K562 (cell line): ENCODE measurements around the gene SLC8A2. TPM values are rescaled to one million over a fixed set of nuclear protein-coding genes. Genes with fewer than 3 reads are reported as not detected.
A peak's percentile ranks its signal among the peaks of the same experiment; 100 is the strongest.

Experiments
- ATF3 ChIP-seq, 2 experiments: fragments of 450-650 bp in 1 of 2; sonication (generic) in 1 of 2; formaldehyde crosslinking in 1 of 2; IDR thresholded peaks in 1 of 2; conservative IDR thresholded peaks in 1 of 2; 2 replicates each; pipeline versions ENCODE4 v1.6.1 to v1.8.1; 2016 to 2023; ENCODE audit warnings: mild to moderate bottlenecking in 2 of 2, moderate library complexity in 2 of 2, inconsistent platforms in 1 of 2, missing genetic modification reagents in 1 of 2
- E2F4 ChIP-seq: sonication (generic); formaldehyde crosslinking; IDR thresholded peaks from 2 replicates; pipeline ENCODE4 v1.8.0; 2022; ENCODE audit warnings: mild to moderate bottlenecking, low read depth, missing genetic modification reagents
- HNRNPUL1 ChIP-seq: fragments of 200-400 bp; formaldehyde crosslinking; IDR thresholded peaks from 2 replicates; pipeline ENCODE4 v1.6.1; 2017; ENCODE audit warnings: low read length
- HOXB6 ChIP-seq: fragments of 250-450 bp; sonication (Bioruptor Pico); IDR thresholded peaks from 2 replicates; pipeline ENCODE4 v1.5.1; 2022; ENCODE audit warnings: mild to moderate bottlenecking, borderline replicate concordance
- KLF1 ChIP-seq: fragments of 450-650 bp; IDR thresholded peaks from 2 replicates; pipeline ENCODE4 v1.6.1; 2016; ENCODE audit warnings: missing genetic modification characterization, missing compliant biosample characterization
- MIER1 ChIP-seq: fragments of 450-650 bp; IDR thresholded peaks from 2 replicates; pipeline ENCODE4 v1.6.1; 2016; ENCODE audit warnings: antibody characterized with exemption, mild to moderate bottlenecking, low read depth
- MYBL2 ChIP-seq, 2 experiments: fragments of 450-650 bp in 1 of 2; sonication (generic) in 1 of 2; formaldehyde crosslinking in 1 of 2; IDR thresholded peaks; 2 replicates each; pipeline versions ENCODE4 v1.6.1 to v1.8.1; 2017 to 2022; ENCODE audit warnings: borderline replicate concordance in 1 of 2, inconsistent platforms in 1 of 2, low read depth in 1 of 2, mild to moderate bottlenecking in 1 of 2, missing genetic modification reagents in 1 of 2, moderate library complexity in 1 of 2
- NR2C2 ChIP-seq, 2 experiments: fragments of 200-800 bp in 1 of 2; sonication (Bioruptor generic) in 1 of 2; sonication (generic) in 1 of 2; formaldehyde crosslinking in 1 of 2; IDR thresholded peaks; 2 replicates each; pipeline versions ENCODE4 v1.6.1 to v1.8.0; 2016 to 2022; ENCODE audit warnings: mild to moderate bottlenecking in 1 of 2, missing compliant biosample characterization in 1 of 2, missing genetic modification characterization in 1 of 2, missing genetic modification reagents in 1 of 2
- NR3C1 ChIP-seq: sonication (generic); formaldehyde crosslinking; IDR thresholded peaks from 2 replicates; pipeline ENCODE4 v1.8.1; 2022; ENCODE audit warnings: missing genetic modification reagents
- TCF3 ChIP-seq: sonication (generic); formaldehyde crosslinking; IDR thresholded peaks from 2 replicates; pipeline ENCODE4 v1.4.0; 2020; ENCODE audit warnings: mild to moderate bottlenecking, missing genetic modification reagents
- TFAM ChIP-seq: fragments of 250-450 bp; sonication (Bioruptor Pico); conservative IDR thresholded peaks from 2 replicates; pipeline ENCODE4 v1.5.0; 2021; ENCODE audit warnings: mild to moderate bottlenecking, moderate library complexity
- THAP12 ChIP-seq: fragments of 250-450 bp; sonication (Bioruptor Pico); IDR thresholded peaks from 2 replicates; pipeline ENCODE4 v1.9.0; 2021; ENCODE audit warnings: mild to moderate bottlenecking, inconsistent platforms
- THRA ChIP-seq: fragments of 450-650 bp; IDR thresholded peaks from 2 replicates; pipeline ENCODE4 v1.6.1; 2017; ENCODE audit warnings: mild to moderate bottlenecking, moderate library complexity
- TSHZ1 ChIP-seq: fragments of 250-450 bp; sonication (Bioruptor Pico); IDR thresholded peaks from 2 replicates; pipeline ENCODE4 v1.4.0; 2020; ENCODE audit warnings: mild to moderate bottlenecking, moderate library complexity
- ZZZ3 ChIP-seq: fragments of 450-650 bp; IDR thresholded peaks from 2 replicates; pipeline ENCODE4 v1.6.1; 2016; ENCODE audit warnings: antibody characterized with exemption, mild to moderate bottlenecking, moderate library complexity
- polyA plus RNA-seq, 8 experiments: library from polyadenylated mRNA; depleted of rRNA in 4 of 8; stranded (reverse) in 5 of 8; unstranded in 3 of 8; fragments of >200 nt; fragmentation: Nextera tagmentation in 2 of 8; fragmentation: Illumina TruSeq in 1 of 8; extraction: Ambion mirVana in 2 of 8; extraction: Trizol in 1 of 8; gene quantifications; 2 replicates each; pipeline versions ENCODE4 v1.2.1 to v1.2.3, GENCODE V29; 2011 to 2014; ENCODE audit warnings: inconsistent platforms in 1 of 8, missing spikeins in 1 of 8
- total RNA-seq, 7 experiments: library from RNA; depleted of rRNA in 6 of 7; stranded (reverse); fragments of >200 nt in 6 of 7; fragmentation: Illumina TruSeq in 2 of 7; extraction: Trizol in 2 of 7; gene quantifications; 2 replicates each; pipeline versions ENCODE4 v1.2.1 to v1.2.3, GENCODE V29; 2011 to 2021; ENCODE audit warnings: low replicate concordance in 1 of 7

SLC8A2 gene
- total and polyA plus RNA-seq, 9 of the 15 experiments (the other 6 are each of a cell fraction or from before 2014, with no cell fraction given): 0.07 to 0.66 (median 0.24) TPM; not detected in 3

GRCh38 chr19:47514869-47515588, 43.3 kb upstream of the SLC8A2 start, which contains the start of gene NAPA (continued):
- TF ChIP-seq THRA: no peak
- TF ChIP-seq NR2C2 (CRISPR knock-in tag; IDR thresholded peaks at IDR 0.05): no peak
- TF ChIP-seq NR2C2 (tag; IDR thresholded peaks at IDR 0.05): peak; percentile 89
- no peak for TF ChIP-seq MIER1
- no peak for TF ChIP-seq E2F4 (CRISPR knock-in tag)
- no peak for TF ChIP-seq HOXB6 (CRISPR knock-in tag)
- peak; percentile 4; the same call in 1 of the 2 replicates for TF ChIP-seq THAP12 (CRISPR knock-in tag)
- no peak for TF ChIP-seq NR3C1 (CRISPR knock-in tag)
- peak; percentile 67; the same call in 1 of the 2 replicates for TF ChIP-seq ATF3 (IDR thresholded peaks at IDR 0.05)
- TF ChIP-seq ATF3 (CRISPR knock-in tag; conservative IDR thresholded peaks at IDR 0.05): no peak; the same call in 1 of the 2 replicates
- TF ChIP-seq ZZZ3: no peak
- peak; percentile 4; the same call in 1 of the 2 replicates for TF ChIP-seq TCF3 (CRISPR knock-in tag)
- TF ChIP-seq MYBL2 (IDR thresholded peaks at IDR 0.05; ENCODE audit: low read depth): no peak
- TF ChIP-seq MYBL2 (CRISPR knock-in tag; IDR thresholded peaks at IDR 0.05; ENCODE audit: borderline replicate concordance): no peak
- no peak for TF ChIP-seq HNRNPUL1
- TF ChIP-seq TSHZ1: no peak
- no peak for TF ChIP-seq TFAM (CRISPR knock-in tag)
- no peak for TF ChIP-seq KLF1 (tag)
